ENCODE results near the gene FTO.

DNA sequence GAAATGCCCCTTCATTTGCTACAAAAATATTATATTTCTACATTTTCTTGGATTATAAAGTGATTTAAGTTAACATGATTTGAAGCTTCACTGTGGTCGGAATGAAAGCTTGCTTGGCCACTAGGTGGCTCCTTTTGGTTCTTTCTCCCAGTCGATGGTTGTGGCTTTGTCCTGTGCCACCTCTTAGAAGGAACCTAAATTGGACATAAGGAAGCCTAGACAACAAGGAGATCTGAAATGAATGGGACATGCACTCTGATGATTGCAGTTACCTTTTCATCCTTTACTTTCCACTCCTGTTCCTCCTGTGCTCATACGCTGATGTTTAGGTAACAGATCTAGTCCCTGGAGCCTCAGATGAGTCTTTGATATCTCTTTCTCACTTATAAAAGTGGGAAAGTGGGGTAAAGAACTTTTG lies 39.2 kb downstream of the FTO start:
- TF ChIP-seq POLR2A (IDR thresholded peaks at IDR 0.05) = no peak
- TF ChIP-seq, protein P1, sequence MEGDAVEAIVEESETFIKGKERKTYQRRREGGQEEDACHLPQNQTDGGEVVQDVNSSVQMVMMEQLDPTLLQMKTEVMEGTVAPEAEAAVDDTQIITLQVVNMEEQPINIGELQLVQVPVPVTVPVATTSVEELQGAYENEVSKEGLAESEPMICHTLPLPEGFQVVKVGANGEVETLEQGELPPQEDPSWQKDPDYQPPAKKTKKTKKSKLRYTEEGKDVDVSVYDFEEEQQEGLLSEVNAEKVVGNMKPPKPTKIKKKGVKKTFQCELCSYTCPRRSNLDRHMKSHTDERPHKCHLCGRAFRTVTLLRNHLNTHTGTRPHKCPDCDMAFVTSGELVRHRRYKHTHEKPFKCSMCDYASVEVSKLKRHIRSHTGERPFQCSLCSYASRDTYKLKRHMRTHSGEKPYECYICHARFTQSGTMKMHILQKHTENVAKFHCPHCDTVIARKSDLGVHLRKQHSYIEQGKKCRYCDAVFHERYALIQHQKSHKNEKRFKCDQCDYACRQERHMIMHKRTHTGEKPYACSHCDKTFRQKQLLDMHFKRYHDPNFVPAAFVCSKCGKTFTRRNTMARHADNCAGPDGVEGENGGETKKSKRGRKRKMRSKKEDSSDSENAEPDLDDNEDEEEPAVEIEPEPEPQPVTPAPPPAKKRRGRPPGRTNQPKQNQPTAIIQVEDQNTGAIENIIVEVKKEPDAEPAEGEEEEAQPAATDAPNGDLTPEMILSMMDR (IDR thresholded peaks at IDR 0.05 in 4 of 5, conservative IDR thresholded peaks at IDR 0.05 in 1 of 5) = peak in 3 of 5 experiments; percentile 24 to 47 (median 25)

Measured in gastrocnemius medialis (tissue), 4 donors.